GM21825 (cell line): Measurements from ENCODE around the gene SPSB4.

Experiments
- ATAC-seq: cut with Tn5 transposase; IDR thresholded peaks from one replicate; pipeline ENCODE4 v1.9.1; 2021; ENCODE audit warnings: mild to moderate bottlenecking, moderate library complexity; ENCODE audit not compliant: unreplicated experiment

SPSB4 gene

DNA sequence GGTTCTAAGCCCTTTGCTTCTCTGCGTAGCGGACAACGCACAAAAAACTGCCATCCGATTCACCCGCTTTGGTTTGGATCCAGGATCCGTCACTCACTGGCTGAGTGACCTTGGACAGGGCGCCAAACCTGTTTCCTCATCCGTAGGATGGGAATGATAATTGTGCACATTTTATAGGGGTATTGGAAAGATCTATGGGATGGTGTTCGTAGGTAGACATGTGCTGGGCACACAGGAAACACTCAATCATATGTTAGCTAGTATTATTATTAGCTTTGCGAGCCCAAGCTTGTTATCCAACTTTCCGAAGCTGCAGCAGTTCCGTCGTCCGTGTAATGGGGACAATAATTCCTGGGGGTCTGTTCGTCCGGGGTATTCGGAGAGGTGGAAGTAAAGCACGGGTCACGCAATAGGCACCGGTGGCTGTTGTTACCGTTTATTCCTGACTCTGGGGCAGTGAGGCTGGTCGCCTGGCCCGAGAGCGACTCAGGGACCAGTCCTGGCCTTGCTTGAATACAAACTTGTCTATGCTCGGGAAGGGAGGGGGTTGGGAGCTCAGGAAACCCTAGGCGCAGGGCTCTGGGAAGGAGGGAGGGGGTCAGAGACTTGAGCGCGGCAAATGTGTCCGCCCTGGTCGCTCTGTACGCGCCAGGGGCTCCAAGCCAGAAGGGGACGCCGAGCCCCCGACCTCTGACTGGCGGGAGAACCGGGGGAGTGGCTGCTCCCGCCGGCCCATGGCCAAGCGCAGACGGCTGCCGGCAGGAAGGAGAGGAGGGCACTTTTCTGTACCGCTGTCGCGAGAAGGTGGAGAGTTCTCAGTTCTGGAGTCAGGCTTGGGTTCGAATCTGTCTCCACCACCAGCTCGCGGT lies 1.3 kb downstream of the SPSB4 start:
- ATAC-seq: no peak

DNA sequence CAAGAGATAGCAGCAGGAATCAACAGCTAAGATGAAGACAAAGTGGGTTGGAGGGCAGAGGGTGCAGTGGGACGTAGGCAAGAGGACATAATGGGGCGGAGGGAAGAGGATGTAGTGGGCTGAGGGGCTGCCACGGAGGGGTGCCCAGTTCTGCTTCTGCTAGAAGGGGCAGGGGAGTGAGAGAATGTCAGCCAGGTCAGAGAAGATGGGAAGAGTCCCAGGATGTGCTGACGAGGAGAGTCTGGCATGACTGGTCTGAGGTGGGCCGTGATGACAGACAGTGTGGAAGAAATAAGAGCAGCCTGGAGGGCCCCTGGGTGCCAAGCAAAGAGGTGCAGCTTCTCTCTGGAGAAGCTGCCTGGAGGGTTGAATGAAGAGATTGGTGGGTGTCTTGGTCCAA lies 4.0 kb downstream of the SPSB4 start:
- no peak for ATAC-seq

DNA sequence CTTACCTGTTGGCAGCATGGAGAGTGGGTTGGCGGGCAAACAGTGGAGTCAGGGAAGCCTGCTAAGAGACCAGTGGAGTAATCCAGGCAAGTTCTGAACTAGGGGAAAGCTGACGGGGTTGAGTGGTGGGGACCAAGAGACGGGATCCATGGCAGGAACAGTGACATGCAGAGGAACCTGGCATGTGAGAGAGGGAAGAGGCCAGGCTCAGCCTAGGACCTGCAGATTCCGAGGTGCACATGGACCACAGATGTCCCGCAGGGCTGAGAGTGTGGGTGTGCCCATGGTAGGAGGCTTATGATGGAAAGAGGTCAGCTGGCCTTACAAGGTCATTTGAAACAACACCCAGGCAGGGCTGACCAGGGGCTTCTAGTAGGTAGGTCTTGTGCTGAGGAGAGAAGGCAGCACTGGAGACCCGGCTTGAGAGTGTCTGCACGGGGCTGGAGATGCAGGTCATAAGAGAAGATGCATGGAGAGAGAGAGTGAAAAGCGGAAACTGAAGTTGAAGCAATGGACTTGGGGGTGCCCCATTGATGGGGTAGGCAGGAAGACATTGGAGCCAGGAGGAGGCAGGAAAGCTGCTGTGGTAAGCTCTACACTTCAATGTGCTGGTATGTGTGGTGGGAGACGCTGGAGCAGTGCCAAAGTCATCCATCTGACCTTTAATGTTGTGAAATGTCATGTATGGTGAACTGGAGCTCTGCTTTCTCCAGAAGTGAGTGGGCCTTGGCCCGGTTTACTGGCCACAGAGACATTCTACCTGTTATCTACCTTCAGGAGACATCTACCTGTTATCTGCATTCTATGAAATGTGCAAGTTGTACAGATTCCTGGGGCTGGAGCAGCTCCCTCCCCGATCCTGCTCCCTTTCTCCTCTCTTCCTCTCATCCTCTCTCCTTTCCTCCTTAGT lies 4.6 kb downstream of the SPSB4 start:
- no peak for ATAC-seq

DNA sequence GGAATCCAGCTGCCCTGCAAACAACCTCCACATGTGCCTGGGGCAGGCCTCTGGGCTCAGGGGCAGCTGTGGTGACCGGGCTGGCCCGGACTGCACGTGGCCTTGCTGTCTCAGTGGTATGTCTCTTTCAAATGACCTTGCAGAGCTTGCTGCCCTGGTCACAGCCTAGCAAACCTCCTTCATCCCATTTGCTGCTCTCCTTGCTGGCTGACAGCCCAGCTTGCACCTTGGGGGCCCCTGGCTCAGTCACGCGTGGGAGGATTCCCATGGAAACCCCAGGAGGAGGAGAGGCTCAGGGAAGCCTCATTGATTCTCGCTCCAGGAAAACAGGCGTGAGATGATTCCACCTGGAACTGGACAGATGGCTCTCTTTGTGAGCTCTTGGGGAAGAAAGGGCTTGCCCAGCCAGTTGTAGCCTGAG lies 5.6 kb downstream of the SPSB4 start:
- no peak for ATAC-seq

DNA sequence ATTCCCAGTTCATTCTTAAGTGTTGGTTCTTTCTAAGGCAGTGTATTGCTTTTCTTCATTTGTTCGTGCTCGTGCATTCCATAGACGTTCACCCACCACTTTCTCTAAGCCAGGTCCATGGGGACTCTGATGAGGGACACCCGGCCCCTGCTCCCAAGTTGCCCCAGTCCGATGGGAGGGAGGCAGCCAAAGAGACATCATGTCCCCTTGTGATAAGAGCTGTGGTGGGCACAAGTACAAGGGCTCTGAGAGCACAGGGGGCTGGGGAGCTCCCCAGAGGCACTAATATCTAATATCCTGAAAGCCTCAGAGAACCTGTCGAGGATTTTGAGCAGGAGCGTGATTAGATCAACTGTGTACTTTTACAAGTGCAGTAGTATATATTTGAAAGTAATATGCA lies 6.3 kb downstream of the SPSB4 start:
- no peak for ATAC-seq

DNA sequence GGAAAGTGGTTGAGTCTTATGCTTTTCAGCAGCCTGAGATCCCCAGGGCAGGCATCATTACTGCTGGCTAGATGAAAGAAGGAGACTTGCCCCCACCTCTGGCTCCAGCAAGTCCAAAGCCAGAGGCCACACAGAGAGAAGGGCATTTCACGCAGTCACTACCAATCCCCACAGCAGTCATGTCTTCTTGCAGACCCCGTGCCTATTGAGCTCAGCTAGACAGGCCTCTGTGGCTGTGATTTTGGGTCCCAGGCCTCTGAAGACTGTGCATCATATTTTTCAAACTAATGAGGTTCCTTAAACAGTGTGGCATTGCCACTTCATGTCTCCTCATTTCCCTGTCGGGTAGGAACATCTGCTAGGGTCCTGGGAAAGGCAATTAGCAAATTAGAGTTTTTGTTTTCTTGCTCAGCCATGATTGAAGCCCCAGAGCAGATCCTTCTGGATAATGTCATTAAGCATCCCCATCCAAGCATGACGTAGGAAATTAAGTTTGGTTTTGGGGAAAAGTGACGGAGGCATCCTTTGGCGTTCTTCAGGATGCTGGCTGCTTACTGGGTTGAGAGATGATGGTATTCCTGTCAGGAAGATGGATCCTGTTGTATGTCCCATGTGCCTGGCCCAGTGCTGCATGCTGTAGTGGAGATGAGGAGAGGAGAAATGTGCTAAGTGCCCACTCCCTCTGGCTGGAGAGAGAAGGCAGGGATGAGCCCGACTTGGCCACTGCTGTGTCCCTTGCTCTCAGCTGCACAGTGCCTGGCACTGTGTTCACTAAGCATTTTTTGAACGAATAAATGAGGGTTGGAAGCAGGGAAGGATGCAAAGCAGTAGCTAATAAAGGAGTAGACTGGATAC lies 7.0 kb downstream of the SPSB4 start:
- ATAC-seq: no peak

DNA sequence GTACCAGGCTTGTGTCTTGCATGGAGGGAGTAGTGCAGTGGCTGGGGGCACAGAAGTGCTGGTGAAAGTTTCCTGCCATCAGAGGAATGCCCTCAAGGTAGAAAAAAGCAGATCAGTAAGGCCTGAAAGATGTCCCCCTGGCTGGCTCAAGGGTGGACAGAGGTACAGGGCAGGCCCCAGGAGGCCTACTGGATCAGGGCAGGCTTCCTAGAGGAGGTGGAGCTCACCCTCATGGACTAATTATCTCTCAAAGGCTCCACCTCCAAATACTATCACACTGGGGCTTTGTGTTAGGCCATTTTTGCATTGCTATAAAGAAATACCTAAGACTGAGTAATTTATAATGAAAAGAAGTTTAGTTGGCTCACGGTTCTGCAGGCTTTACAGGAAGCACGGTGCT lies 7.8 kb downstream of the SPSB4 start:
- no peak for ATAC-seq

DNA sequence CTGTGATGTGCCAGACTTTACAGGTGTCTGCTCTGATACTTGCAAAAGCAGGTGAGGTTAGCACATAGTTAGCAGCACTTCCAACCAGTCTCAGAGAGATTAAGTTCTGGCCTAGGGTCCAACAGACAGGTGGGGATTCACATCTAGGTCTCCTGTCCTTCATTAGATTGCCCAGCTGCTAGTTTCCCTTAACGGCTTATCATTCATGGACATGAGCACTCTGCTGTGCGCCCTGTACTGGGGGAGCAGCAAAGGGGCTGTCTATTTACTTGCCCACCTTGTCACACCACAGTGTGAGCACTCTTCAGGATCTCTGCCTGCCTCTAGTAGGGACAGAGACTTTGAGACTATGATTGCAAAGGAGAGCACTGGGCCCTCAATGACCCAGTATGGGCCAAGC lies 8.7 kb downstream of the SPSB4 start:
- no peak for ATAC-seq

DNA sequence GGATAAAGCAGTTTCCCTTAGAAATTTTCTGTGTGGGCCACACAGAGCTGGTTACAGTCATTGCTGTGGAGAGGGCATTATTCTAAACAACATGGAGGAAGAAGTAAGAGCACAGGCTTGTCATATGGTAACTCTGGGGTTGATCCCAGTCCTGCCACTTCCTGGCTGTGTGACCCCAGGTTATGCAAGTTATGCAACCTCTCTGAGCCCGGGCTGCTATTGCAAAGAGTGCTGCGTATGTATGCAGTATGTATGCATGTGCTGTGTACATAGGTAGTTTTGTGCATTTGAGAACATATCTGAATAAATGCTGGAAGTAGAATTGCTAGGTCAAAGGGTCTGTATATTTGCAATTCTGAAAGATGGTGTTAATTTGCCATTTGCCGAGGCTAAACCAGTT lies 9.2 kb downstream of the SPSB4 start:
- ATAC-seq: no peak

DNA sequence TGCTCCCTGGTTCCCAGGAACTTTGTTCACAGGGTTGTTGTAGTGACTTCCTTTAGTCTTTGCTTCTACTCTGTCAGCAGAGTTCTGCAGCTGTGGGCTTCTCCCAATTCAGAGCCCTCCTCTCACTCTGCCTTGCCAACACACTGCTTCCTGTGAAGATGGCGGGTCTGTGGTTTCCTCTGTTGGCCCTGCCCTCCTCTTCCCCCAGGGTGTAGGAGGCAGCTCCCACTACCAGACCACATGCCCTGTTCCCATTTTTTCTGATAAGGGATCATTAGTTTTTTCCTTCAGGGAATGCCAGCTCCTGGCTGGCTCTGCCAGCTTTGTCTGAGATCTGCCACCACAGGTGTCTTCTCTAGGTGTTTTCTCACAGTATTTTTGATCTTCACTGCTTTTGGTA lies 12.7 kb downstream of the SPSB4 start:
- ATAC-seq: no peak

DNA sequence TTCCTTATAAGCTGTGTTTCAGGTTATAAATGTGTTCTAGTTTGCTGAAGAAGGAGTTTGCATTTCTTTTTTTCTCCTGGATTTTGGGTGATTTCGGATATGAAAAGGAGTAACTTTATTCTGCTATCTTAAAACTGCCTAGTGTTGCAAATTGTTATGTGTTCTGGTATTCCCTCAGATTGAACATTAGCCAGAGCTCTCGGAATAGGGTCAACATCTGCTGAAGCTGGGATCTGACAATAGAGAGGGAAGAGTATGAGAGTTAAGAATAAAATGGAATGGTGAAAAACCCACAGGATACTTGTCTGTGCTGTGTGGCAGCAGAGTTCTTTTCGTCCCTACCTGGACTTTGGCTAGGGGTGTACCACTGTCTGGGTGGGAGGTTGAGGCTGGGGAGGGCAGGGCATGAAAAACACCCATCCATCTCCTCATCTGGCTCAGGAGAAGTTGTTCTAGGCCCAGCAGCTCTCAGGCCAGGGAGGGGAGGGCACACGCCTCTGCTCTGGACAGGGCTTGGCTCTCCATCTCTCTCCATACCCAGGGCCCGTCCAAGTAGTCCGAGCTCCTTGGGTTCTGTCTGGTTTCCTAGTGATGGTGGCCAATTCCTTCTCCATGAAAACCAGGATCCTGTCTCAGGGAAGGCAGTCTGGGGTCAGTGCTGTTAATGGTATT lies 13.2 kb downstream of the SPSB4 start:
- ATAC-seq: no peak

DNA sequence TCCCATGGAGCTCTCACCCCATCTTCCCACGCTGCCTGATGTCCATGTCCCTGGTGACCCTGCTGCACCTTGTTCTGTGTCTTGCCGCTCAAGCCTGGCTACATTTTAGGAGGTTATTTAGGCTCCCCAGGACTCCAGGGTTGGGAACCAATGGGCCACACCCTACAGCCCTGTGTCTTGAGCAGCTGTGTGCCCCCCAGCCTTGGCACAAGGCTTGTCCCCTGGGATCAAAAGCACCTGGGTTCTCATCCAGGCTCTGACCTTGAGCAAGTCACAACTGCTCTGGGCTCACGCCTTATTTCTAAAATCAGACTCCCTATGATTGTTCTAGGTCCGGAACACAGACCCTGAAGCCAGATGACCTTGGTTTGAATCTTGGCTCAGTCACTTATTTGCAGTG lies 14.1 kb downstream of the SPSB4 start:
- no peak for ATAC-seq

DNA sequence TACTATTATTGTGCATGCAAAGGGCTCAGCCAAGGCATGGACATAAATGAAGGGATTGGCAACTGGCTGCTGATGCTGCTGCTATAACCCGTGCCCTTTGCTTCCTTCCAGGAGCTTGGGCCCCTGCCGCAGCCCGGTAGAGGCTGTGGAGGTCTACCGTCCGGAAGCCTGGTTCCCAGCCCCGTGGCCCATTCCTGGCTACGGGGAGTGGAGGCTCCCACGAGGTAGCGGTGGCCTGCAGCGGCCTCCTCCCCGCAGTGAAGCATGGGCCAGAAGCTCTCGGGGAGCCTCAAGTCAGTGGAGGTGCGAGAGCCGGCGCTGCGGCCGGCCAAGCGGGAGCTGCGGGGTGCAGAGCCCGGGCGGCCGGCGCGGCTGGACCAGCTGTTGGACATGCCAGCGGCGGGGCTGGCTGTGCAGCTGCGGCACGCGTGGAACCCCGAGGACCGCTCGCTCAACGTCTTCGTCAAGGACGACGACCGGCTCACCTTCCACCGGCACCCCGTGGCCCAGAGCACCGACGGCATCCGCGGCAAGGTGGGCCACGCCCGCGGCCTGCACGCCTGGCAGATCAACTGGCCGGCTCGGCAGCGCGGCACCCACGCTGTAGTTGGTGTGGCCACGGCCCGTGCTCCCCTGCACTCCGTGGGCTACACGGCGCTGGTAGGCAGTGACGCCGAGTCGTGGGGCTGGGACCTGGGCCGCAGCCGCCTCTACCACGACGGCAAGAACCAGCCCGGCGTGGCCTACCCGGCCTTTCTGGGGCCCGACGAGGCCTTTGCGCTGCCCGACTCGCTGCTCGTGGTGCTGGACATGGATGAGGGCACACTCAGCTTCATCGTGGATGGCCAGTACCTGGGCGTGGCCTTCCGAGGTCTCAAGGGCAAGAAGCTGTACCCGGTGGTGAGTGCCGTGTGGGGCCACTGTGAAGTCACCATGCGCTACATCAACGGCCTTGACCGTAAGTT lies 15.0 kb downstream of the SPSB4 start:
- ATAC-seq: no peak

DNA sequence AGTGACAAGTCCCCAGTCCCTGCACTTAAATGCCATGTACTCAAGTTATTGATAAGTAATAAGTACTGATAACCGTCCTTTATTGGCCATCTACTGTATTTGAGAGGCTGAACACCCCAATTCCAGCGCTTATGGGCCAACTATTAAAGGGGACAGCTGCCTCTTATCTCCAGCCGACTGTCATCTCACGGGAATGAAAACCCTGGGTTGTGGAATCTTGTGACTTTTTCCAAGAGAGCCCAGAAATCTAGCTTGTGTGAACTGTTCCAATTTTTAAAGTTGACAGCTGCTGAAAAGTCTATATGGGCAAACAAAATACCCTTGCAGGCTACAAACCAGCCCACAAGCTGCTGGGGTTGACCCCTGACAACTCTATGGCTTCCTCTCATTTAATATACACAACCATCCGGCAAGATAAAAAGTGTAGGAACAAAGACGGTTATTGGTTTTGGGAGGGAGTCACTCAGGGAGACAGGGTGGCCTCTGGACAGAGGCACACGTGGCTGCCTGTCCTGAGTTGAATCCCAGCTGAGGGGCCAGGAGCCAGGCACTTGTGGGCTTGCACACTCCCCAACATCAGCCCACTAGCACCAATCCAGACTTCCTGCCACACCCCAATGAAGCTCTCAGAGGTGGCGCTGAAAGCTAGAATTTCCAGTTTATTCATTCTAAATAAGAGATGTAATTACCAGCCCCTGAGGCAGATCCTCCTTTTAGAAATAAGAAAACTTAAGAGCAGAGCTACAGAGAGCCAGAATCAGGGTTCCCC lies 16.2 kb downstream of the SPSB4 start:
- ATAC-seq: no peak

DNA sequence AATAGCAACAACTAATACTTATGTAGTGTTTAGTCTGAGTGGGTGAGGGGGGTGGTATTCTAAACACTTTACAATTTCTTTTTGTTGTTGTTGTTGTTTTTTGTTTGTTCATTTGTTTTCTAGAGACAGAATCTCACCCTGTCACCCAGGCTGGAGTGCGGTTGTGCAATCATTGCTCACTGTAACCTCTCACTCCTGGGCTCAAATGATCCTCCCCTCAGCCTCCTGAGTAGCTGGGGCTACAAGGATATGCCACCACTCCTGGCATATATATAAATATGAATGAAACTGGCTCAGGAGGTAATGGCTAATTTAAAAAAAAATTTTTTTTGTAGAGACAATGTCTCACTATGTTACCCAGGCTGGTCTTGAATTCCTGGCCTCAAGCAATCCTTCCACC lies 19.1 kb downstream of the SPSB4 start:
- ATAC-seq: no peak

DNA sequence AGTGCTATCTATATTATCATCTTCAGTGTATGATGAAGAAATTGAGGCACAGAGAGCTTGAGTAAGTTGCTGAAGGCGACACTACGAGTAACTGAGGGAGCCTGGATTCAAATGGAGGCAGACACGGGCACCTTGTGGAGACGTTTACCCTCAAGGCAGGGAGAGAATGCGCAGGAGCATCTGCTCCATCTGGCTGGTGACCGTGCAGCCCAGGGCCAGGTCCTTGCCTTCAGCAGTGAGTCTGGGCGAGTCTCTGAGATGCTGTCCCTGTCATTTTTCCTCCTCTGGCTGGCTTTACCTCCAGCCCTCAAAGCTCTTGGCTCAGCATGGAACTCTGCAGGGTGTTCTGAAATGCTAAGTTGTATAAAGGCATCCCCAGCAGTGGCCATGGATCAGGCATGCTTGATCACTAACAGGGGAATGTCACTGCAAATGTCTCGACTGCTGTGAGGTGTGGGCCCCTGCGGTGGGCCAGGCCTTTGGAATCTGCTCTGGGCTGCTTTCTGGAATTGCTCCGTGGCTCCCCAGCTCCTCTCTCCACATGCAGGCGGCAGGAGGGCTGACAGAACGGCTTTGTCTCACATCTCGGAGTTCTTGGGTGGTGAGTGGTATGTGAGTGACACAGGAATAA lies 19.7 kb downstream of the SPSB4 start:
- no peak for ATAC-seq

DNA sequence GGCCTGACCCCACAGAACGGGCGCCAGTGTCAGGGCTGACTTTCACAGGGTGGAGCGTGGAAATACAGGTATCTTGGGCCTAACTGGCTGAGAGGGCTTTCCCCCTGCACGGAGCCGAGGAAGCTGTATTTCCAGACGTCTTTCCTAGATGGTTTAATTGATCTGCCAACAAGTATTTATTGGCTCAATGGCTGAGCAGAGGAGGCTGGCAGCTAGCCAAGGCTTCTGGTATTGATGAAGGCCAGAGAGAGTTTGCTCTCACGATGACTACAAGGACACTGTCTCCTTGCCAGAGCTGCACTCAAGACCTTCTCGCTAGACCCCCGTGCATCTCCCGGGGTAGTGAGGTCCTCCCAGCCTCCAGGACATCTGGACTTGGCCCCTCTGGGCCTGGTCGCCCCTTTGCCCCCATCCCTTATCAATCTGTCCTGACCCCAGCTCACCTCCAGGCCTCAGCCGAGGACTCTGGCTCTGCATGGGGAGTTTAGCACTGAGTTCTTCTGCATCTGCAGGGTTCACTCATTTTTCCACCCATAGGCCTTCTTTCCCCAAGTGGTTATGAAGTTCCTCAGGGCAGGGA lies 20.6 kb downstream of the SPSB4 start:
- no peak for ATAC-seq

DNA sequence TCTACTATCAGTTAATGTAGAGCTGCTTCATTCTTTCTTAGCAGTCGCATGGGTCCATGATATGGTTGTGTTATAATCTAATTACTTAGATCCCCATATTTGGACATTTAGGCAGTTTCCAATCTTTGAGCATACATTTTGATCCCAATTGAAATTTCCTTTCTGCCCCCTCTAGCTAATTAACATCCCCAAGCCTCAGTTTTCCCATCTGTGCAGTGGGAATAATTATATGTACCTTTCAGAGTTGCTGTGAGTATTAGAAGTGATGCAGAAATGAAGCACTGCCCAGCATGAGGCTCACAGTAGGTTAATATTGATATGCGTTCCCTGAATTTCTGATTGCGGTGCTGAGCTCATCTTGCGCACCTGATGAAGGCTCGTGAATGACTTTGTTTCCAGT lies 21.8 kb downstream of the SPSB4 start:
- no peak for ATAC-seq
